ENCODE measurements around the gene C3orf33. TPM values are rescaled to one million over a fixed set of nuclear protein-coding genes. Genes with fewer than 3 reads are reported as not detected.
A peak's percentile ranks its signal among the peaks of the same experiment; 100 is the strongest.

C3orf33 gene
- total RNA-seq, 4 donors from 2014 or later = 0.88 to 9.0 (median 2.7) TPM

DNA sequence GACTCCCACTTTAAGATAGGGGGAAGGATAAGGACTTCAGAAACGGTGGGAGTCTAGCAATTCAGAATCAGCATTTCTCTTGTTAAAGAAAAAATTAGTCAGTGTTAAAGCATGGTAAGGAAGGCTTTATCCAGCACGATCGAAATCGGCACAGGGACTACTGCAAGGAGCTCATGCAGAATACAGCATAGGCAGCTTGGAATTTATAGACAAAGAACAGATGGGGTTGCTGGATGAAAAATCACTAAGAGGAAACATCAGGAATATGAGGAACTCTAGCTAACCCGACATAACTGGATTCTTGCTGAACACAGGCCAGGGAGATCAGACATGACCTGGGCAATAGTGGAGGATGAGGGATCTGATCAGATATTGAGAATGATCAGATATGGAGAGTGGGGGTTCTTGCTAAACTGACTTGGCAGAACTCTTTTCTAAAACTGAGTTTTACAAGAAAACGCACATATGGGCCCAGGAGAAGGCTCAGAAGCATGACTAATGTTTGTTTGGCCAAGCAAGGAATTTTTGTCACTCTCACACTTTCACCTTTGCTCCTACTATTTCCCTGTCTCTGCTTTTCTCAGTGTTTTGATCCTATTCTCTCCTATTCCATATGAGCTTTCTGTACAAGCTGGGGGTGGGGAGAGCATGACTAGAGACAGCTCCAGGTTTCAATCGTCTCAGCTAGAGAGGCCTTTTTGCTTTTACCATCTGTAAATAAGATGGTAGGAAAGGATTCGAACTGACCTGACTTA is 57.3 kb downstream of the C3orf33 start:
- no peak for DNase-seq
- intact Hi-C loops (cut with DNase I; ENCODE audit: low total_unique reads) = no loop called here
- no peak overlapping the region for H3K27ac ChIP-seq
- H3K27me3 ChIP-seq = no peaks in the 10 kb centered on the region
- TF ChIP-seq, protein P1, sequence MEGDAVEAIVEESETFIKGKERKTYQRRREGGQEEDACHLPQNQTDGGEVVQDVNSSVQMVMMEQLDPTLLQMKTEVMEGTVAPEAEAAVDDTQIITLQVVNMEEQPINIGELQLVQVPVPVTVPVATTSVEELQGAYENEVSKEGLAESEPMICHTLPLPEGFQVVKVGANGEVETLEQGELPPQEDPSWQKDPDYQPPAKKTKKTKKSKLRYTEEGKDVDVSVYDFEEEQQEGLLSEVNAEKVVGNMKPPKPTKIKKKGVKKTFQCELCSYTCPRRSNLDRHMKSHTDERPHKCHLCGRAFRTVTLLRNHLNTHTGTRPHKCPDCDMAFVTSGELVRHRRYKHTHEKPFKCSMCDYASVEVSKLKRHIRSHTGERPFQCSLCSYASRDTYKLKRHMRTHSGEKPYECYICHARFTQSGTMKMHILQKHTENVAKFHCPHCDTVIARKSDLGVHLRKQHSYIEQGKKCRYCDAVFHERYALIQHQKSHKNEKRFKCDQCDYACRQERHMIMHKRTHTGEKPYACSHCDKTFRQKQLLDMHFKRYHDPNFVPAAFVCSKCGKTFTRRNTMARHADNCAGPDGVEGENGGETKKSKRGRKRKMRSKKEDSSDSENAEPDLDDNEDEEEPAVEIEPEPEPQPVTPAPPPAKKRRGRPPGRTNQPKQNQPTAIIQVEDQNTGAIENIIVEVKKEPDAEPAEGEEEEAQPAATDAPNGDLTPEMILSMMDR (IDR thresholded peaks at IDR 0.05) = no peak
- TF ChIP-seq POLR2A (IDR thresholded peaks at IDR 0.05) = no peak
- no peaks in the 10 kb centered on the region for H3K4me1 ChIP-seq
- H3K4me3 ChIP-seq = no peak overlapping the region
- no peaks in the 10 kb centered on the region for H3K9me3 ChIP-seq
- H3K36me3 ChIP-seq = no peaks in the 10 kb centered on the region

DNA sequence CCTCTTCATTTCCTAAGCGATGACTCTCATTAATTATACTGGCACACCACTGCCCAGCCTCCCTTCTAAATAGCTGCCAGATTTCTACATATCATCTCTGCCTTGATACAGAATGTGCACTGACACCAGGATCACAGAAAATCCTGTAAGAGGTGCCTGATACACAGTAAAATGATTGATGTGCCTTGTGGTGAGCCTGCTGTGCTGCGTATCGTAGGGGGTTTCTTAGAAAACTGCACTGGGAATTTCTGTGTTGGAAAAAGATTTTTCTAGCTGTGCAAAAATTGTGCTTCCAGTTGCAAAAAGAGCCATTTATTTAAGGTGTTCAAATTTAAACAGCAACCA is 58.2 kb downstream of the C3orf33 start:
- Histone ChIP-seq H3K4me3 (no peak overlapping the region), H3K9me3 (no peaks in the 10 kb centered on the region), H3K27ac (no peak overlapping the region), H3K36me3 (no peaks in the 10 kb centered on the region), H3K27me3 (no peaks in the 10 kb centered on the region), H3K4me1 (no peaks in the 10 kb centered on the region)
- no peak for DNase-seq
- intact Hi-C loops (cut with DNase I; ENCODE audit: low total_unique reads) = no loop called here
- no peak for TF ChIP-seq POLR2A (IDR thresholded peaks at IDR 0.05)

DNA sequence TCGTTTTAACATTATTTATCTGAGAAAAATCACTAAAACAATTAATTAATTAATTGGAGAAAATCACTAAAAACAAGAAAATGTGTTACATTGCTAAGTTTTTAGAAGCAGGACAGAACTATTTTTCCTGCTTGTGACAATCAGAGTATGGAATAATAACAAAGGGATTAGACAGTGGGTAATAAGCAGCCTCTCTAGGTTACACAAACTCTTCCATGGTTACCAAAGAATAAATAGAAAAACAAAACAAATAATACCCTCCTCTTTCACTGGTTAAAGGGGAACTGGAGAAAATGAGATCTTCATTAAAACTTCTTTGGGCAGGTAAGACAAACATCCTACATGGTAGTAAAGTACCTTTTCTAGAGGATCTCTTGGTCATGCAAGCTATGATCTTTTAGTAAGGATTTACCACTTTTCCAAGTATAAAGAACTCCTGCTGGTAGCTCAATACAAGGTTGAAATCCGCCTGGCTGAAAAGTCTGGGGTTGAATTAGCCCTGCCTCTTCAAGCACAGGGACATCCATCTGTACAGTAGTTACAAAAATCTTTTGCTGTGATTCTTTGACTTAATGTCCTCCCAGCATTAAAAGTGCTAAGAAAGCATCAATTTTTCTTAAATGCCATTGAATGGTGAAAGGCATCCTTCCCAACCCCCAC is 58.7 kb downstream of the C3orf33 start:
- DNase-seq = no peak
- TF ChIP-seq, protein P1 (IDR thresholded peaks at IDR 0.05) = no peak
- no peak for TF ChIP-seq POLR2A (IDR thresholded peaks at IDR 0.05)
- no peaks in the 10 kb centered on the region for H3K27me3 ChIP-seq
- H3K4me3 ChIP-seq = no peak overlapping the region
- no peaks in the 10 kb centered on the region for H3K36me3 ChIP-seq
- H3K27ac ChIP-seq = no peak overlapping the region
- no peaks in the 10 kb centered on the region for H3K4me1 ChIP-seq
- no peaks in the 10 kb centered on the region for H3K9me3 ChIP-seq
- intact Hi-C loops (cut with DNase I; ENCODE audit: low total_unique reads) = no loop called here

DNA sequence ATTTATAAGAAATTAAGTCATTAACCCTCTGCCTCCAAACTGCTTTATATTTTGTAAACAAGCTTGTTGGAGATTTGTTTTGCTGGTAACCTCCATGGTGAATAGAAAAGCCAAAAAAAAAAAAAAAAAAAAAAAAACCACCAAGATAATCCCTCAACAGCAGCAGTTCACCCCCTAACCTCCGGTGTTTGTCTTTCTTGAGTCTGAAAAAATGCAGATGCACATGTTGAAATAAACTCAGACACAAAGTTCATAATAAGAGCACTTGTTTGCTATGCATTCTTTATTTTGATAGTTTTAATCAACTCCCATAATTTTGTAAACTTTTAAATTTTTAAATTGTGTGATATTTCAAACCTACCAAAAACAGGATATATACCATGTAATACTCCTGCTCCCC is 59.4 kb downstream of the C3orf33 start:
- Histone ChIP-seq H3K27ac (no peak overlapping the region), H3K36me3 (no peaks in the 10 kb centered on the region), H3K27me3 (no peaks in the 10 kb centered on the region), H3K4me3 (no peak overlapping the region), H3K9me3 (no peaks in the 10 kb centered on the region), H3K4me1 (no peaks in the 10 kb centered on the region)
- no peak for DNase-seq
- TF ChIP-seq, protein P1 (IDR thresholded peaks at IDR 0.05) = no peak
- TF ChIP-seq POLR2A (IDR thresholded peaks at IDR 0.05) = no peak
- intact Hi-C loops (cut with DNase I; ENCODE audit: low total_unique reads) = no loop called here

DNA sequence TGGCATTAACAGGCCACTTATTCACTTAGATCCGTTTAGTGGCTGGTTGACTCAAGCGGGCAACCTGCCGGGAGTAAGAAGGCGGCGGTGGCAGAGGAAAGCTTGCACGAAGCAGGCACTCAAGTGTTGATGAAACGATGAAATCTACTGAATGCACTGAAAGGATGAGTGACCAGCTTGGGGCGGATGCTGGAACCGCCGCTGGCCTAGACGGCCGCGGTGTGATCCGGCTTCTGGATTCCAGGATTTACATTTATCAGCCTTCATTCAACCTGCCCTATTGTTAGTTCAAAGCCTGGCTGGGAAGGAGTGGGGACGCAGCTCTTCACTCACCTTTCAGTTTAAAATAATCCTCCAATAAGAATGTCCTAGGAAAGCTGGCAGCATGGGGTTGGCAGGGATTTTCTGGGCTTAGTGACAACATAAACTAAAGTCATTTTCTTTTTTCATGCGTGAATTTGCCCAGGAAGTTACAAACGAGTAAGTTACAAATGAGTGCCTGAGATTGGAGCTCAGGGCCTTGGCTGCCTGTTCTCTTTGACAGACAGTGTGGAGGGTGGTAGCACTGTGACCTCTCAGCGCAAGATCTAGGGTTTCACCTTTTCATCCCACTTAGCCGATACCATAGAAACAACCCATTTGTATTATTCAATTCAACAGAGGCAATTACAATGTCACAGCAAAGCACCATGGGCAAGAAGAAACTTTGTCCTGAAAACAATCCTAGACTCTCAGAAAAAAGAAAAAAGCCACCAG is 60.1 kb downstream of the C3orf33 start:
- TF ChIP-seq POLR2A (IDR thresholded peaks at IDR 0.05) = no peak
- H3K27me3 ChIP-seq = no peaks in the 10 kb centered on the region
- no peaks in the 10 kb centered on the region for H3K36me3 ChIP-seq
- no peak for DNase-seq
- intact Hi-C loops (cut with DNase I; ENCODE audit: low total_unique reads) = no loop called here
- no peaks in the 10 kb centered on the region for H3K4me1 ChIP-seq
- no peak overlapping the region for H3K27ac ChIP-seq
- H3K9me3 ChIP-seq = no peaks in the 10 kb centered on the region
- peak overlapping the region in 1 of 2 donors; percentile 51 for H3K4me3 ChIP-seq

All from uterus (tissue), 4 donors.